GM19452 (cell line): ENCODE results near the gene ODC1.

Source experiments
- ATAC-seq: cut with Tn5 transposase; IDR thresholded peaks from one replicate; pipeline ENCODE4 v1.9.1; 2021; ENCODE audit not compliant: unreplicated experiment

Gene ODC1

DNA sequence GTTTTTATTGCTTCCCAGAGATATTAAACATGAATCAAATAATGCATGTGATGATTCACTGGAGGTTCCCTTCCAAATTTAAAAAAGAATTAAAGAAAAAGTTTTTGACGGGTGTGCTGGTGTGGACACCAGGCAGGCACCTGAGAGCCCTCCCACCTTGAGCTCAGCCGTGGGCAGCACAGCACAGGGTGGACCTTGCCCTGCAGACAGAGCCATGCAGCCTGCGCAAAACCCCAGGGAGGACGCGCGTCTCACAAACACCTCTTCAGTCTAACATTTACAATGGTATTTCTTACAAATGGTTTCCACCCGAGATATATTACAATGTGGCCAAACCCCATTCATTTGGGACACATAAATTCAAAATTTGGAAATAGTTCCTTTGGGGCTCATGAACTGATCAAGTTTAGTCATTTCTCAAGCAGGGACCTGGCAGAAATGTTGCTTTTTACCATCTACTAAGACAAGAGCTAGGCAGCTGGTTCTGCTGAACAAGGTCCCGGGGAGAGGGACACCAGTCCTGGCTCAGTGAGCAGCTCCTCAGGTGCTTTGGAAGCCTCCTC is 45.4 kb downstream of the ODC1 start:
- ATAC-seq = no peak

DNA sequence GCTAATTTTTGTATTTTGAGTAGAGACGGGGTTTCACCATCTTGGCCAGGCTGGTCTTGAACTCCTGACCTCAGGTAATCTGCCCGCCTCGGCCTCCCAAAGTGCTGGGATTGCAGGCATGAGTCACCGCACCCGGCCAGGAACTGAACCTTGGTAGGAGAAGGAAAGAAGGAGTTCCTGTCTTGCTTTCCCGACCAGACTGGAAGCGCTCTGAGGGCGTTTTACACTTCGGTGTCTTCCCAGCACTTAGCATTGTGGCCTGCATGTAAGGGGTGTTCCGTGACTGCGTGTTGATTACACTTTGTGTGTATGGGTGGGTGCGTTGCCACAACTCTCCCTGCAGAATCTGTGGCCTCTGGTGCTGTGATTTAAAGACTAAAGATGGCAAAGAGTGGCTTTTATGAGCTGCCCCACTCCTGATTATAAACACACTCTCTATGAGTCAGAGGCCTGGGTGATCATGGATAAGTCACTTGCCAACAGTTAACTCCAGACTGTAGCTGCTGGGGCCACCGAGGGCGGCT is 46.0 kb downstream of the ODC1 start:
- ATAC-seq = no peak

DNA sequence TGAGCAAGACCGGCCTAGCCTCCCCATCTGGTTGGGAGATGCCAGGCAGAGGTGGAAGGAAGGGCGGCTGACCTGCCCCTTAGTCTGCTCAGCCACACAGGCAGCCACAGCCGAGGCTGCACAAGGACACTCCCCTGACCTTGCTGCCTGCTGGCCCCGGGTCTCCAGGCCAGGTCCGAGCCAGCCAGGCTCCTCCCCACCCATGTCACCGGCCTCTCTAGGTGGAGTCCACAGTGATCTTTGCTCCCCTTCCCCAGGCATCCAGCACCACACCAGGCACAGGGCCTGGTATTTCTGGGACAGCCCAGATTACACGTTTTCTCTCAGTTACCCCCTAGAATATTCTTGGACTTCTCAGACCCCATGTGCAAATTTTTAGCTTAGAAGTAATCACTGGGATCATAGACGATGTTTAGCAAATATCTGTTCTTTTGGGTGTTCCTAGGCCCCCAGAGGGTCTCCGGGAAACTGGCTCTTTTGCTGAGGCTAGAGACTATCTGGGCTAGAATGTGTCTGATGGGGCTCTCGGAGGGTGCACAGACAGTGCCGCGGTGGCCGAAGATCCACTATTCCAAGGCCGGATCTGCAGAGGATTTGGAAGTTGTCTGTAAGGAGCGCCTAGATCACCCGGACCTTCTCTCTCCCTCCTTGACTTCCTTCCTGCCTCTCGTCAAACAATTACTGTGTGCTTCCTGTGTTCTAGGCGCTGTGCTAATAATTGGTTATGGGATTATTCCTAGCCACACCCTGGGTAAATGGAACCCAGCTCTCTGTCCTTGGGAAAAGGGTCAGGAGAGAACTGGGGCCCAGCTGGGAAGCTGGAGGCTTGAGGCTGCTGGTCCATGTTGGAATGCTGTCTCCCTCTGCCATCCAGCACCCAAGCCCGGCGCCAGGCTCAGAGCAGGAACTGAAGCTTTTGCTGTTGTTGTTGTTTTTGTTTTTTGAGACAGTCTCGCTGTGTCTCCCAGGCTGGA is 46.9 kb downstream of the ODC1 start:
- no peak for ATAC-seq

DNA sequence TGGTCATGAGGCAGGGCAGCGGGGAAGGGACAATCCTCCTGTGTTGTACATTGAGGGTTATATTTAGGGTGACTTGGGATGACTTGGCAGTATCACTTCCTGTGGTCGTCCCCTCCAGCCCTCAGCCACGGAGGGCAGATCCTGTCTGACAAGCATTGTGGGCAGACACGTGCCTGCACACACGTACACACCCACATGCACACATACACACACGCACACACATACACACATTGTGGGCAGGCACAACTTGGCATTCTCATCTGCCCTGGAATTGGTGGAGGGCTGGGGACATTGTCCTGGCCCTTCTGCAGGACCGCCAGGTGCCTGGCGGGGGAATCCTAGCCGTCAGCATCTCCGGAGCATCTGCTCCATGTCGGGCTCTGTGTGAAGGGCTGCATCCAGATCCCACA is 47.6 kb downstream of the ODC1 start:
- no peak for ATAC-seq

DNA sequence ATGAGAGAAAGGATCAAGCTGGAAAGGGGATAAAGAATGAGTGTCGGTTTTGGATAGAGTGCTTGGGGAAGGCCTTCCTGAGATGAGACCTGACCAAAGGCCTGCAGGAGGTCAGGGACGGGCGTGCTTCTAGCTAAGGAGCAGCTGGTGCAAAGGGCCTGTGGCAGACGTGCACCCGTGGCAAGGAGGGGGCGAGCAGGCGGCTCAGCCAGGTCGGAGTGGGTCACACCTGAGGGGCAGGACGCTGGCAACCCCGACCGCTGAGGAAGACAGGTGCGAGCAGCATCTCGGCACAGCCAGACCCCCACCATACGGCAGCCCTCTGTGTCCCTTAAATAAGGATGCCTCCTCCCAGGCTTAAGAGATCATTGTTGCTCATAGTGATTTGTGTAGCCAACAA is 48.1 kb downstream of the ODC1 start:
- ATAC-seq = no peak

DNA sequence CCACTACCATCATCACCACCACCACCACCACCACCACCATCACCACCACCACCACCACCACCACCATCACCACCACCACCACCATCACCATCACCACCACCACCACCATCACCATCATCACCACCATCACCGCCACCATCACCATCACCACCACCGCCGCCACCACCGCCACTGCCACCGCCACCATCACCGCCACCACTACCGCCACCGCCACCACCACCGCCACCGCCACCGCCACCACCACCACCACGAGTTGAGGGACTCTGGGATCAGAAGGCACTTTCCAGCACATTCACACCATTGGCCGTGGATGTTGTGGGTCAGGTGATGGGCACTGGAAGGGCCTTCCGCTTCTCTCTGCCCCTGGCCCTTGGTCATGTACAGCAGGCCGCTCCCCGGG is 48.8 kb downstream of the ODC1 start:
- no peak for ATAC-seq

DNA sequence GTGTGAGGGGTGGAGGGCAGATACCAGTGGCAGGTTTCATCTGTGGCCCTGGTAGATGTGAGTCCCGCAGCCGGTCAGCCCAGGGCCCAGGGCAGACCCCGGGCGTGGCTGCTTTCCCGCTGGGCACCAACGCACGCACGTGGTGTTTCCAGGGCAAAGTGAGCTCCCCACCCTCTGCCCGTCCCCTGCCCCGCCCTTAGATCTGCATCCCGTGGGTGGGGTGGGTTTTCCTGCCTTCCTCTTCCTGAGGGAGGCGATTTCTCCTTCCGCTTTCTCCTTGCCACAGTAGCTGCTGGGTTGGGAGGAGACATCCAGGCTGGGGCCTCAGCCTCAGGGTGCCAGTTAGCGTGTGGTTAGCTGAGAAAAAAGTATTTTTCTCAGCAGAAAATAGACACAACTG is 49.6 kb downstream of the ODC1 start:
- ATAC-seq = no peak

DNA sequence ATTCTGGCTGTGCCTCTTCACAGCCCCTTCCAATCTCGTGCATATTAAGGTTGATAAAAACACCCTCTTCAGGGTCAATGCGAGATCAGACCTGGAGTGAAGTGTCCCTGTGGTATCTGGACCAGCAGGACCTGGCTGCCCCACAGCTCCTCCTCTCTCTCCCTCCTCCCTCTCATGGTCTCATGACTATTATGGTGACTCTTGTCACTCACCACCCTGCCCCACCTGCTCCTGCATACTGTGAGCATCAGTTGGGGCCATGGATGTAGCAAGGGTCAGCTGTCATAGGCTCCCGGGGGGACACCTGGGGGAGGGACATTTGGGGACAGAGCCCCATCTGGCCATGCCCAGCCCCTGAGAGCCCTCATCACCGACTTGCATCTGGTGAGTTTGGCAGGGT is 50.2 kb downstream of the ODC1 start:
- ATAC-seq = no peak

DNA sequence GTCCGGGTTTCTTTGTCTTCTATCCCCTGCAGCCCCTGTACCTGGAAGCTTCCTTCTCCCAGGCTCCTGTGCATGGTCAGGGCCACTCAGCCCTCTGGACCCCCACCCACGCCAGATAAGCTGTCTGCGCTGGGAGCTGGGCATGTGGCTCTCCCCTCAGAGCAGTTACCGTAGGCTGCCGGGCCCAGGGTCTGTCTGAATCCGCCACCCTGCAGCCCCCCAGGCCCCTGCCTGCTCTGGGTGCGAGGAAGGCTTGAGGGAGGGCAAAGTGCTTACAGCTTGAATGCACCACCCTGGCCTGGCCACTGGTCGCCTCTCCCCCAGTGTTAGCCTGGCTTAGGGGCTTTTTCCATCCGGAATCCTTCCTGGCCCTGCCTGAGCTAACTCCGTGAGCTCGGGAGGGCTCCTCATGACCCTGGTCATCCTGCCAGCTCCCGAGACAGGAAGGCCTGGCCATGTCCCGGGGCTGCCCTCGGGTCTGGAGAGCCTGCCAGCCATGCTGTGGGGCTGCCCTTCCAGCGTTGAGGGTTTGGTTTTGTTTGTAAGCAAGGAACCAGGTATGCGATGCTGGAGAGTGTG is 50.7 kb downstream of the ODC1 start:
- no peak for ATAC-seq

DNA sequence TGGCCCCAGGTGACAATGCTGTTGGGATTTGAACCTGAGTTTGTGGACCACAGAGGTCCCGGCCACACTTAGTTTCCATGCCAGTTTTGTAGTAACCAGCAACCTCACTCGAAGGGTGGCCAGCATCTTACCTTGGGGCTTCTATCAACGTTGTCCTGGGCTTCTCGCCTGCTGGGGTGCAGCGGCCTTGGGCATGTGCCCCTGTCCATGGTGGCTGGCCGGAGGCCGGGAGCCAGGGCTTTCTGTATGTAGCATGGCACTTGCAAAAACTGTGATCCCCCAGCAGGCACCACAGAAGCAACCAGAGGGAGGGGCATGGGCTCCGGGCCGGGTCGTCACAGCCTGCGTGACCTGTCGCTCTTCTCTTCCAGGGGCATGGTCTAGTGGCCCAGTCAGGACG is 51.7 kb downstream of the ODC1 start:
- ATAC-seq = no peak

DNA sequence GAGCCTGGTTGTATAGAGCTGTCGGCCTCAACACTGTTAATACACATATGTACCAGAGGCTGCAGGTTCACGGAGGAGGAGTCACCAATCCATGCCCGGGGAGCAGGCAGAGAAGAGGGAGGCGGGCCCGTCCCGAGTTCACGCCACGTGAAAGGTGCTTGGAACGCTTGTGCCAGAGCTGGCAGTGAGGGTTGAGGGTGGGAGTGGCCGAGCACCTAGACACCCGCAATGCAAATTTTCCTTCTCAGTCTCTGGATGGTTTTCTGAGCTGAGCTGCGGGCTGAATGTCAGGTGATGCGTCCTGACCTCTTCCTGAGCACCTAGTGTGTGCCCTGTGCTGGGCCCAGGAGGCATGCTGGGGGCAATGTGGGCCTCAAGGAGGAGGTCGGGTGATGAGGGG is 52.2 kb downstream of the ODC1 start:
- ATAC-seq = no peak

DNA sequence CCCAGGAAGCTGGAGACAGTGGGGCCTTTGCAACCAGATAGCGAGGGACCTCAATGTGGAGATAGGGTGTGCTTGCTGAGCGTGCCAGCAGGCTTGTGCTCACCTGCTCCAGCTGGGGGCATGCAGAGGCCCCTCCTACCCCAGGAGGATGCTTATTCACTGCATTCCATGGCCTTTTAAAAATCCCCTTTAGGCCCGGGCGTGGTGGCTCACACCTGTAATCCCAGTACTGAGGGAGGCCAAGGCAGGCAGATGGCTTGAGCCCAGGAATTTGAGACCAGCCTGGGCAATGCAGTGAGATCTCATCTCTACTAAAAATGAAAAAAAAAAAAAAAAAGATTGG is 54.5 kb downstream of the ODC1 start:
- ATAC-seq = no peak

DNA sequence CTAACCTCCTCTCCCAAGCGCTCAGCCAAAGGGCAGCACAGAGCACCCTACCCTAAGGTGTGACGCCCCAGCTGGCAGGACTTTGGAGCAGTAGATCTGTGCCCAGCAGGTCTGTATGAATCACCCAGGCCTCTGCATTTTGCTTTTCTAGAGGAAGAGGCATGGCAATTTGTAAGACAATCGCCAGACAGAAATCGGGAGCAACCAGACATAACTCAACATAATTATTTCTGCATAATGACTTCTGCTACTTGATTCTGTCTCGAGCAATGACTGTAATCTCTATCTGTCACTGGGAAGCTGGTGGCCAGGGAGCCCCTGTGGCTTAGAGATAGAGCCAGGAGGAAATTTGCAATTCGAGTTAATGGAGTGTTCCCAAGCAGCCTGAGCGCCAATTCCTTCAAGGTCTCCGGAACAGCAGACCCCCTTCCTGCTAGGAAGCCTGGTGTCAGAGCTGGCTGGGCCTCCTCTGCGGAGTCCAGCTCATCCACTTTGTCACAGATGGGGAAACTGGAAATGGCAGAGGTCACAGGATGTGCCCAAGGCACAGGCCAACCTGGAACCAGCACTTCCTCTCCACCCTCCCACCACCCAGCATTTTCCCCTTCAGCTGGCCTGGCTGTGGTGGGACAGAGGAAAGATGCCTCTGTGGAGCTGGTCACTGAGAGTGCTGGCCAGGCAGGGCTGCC is 55.0 kb downstream of the ODC1 start:
- no peak for ATAC-seq

DNA sequence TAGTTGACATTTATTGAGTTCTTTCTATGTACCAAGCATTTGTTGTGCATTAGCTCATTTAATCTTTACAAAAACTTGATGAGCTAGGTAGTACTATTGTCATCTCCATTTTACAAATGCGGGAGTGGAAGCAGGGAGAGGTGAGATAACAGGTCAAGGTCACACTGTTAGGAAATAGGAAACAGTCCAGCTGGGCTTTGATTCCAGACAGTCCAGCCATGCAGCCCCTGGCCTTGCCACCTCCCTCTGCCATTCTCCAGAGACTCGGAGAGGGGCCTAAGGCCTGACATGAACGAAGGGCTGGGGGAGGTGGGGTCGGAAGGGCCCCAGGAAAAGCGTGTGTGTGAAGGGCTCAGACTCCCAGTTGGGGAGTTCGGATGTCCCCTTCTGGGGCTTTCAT is 55.6 kb downstream of the ODC1 start:
- ATAC-seq = no peak

DNA sequence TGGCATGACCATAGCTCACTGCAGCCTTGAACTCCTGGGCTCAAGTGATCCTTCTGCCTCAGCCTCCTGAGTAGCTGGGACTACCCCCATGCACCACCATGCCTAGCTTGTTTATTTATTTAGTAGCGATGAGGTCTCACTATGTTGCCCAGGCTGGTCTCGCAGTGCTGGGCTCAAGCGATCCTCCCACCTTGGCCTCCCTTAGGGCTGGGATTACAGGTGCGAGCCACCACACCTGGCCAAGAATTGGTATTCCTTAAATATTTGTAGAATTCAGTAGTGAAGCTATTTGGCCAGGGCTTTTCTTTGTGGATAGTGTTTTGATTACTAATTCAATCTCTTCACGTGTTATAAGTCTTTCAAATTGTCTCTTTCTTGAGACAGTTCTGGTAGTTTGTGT is 56.0 kb downstream of the ODC1 start:
- no peak for ATAC-seq

DNA sequence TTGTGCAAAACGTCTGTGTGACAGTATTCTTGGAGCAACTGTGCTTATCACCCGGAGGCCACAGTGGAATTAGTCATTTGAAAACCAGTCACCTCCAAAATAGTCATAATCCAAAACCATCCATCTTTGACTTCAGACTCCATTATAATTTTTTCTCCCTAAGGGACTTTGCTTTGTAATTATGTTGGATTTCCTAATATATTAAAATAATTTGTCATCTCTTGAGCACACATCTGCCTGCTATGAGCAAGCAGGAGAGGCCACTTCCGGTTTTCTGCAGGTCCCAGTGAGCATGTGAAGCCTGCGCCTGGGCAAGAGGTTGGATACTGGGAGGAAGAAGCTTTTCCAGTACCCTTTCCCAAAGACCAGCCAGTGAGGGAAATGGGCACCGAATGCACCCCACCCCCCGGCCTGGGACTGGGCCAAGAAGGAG is 57.7 kb downstream of the ODC1 start:
- ATAC-seq = no peak
